ENCODE results near the gene CCND3. TPM values are rescaled to one million over a fixed set of nuclear protein-coding genes. Genes with fewer than 3 reads are reported as not detected.

CCND3 gene
- total and polyA plus RNA-seq, 2 experiments from 2014 or later, result 19.7 to 30.9 TPM

GRCh38 chr6:41937472-41937860, 4.1 kb downstream of the CCND3 start:
- peaks cover 39% of the 10 kb centered on the region for H3K4me1 Mint-ChIP-seq
- H3K27ac Mint-ChIP-seq, result no peak overlapping the region
- Histone ChIP-seq H3K4me3 (no peak overlapping the region), H3K79me2 (replicated peaks; ENCODE audit: insufficient read depth) (0 out of 2 replicates have a peak, but pooled peaks cover 6% of the 10 kb centered on the region), H4K20me1 (replicated peaks; ENCODE audit: insufficient read depth) (peaks cover 24% of the 10 kb centered on the region), H3F3A (replicated peaks; ENCODE audit: low read depth) (peaks cover 48% of the 10 kb centered on the region), H3K36me3 (ENCODE audit: insufficient read depth) (peaks cover 17% of the 10 kb centered on the region), H3K4me2 (no peak overlapping the region), H3K4me1 (ENCODE audit: insufficient read depth) (peaks cover 33% of the 10 kb centered on the region), H2AFZ (no peak overlapping the region), H3K9me2 (ENCODE audit: insufficient read depth) (no peaks in the 10 kb centered on the region), H3K27me3 (ENCODE audit: insufficient read depth) (no peaks in the 10 kb centered on the region), H3K27ac (ENCODE audit: low read depth) (no peak overlapping the region)
- peaks cover 34% of the 10 kb centered on the region for H3K36me3 Mint-ChIP-seq (ENCODE audit: low read depth)
- H3K27me3 Mint-ChIP-seq (ENCODE audit: insufficient read depth, low read depth, poor library complexity), result peaks cover 26% of the 10 kb centered on the region
- ATAC-seq, result no peak
- TF ChIP-seq ZNF114 (CRISPR knock-in tag; IDR thresholded peaks at IDR 0.05) (no peak), REST (IDR thresholded peaks at IDR 0.05; ENCODE audit: unreplicated experiment) (no peak), JUNB (IDR thresholded peaks at IDR 0.05; ENCODE audit: unreplicated experiment) (no peak), STAT1 (IDR thresholded peaks at IDR 0.05; ENCODE audit: unreplicated experiment) (no peak)
- no peaks in the 10 kb centered on the region for H3K9me3 Mint-ChIP-seq
- H3K4me3 Mint-ChIP-seq, result no peak overlapping the region; the same call in 2 of the 3 replicates
- DNase-seq (ENCODE audit: low spot score), result no peak

GRCh38 chr6:41936073-41936837, 5.4 kb downstream of the CCND3 start:
- peaks cover 21% of the 10 kb centered on the region for H3K27me3 Mint-ChIP-seq (ENCODE audit: insufficient read depth, low read depth, poor library complexity)
- no peak overlapping the region for H3K4me3 Mint-ChIP-seq
- H3K27ac Mint-ChIP-seq, result peak overlapping the region; percentile 75
- DNase-seq (ENCODE audit: low spot score) (peak; percentile 90), ATAC-seq (peak; percentile 49)
- Histone ChIP-seq H3K79me2 (replicated peaks; ENCODE audit: insufficient read depth) (0 out of 2 replicates have a peak, but pooled peaks cover 6% of the 10 kb centered on the region), H3K9me2 (ENCODE audit: insufficient read depth) (no peaks in the 10 kb centered on the region), H2AFZ (no peak overlapping the region), H3K4me1 (ENCODE audit: insufficient read depth) (peaks cover 29% of the 10 kb centered on the region), H3K4me3 (no peak overlapping the region), H4K20me1 (replicated peaks; ENCODE audit: insufficient read depth) (peaks cover 24% of the 10 kb centered on the region), H3K4me2 (no peak overlapping the region), H3F3A (replicated peaks; ENCODE audit: low read depth) (peaks cover 47% of the 10 kb centered on the region), H3K27ac (ENCODE audit: low read depth) (peak overlapping the region; percentile 84), H3K36me3 (ENCODE audit: insufficient read depth) (peaks cover 26% of the 10 kb centered on the region), H3K27me3 (ENCODE audit: insufficient read depth) (no peaks in the 10 kb centered on the region)
- H3K4me1 Mint-ChIP-seq, result peaks cover 34% of the 10 kb centered on the region
- TF ChIP-seq ETS1 (IDR thresholded peaks at IDR 0.05) (no peak), CTCF (conservative IDR thresholded peaks at IDR 0.05; ENCODE audit: low read depth in 2 of 2) (peak; percentile 80 to 85), NANOG (IDR thresholded peaks at IDR 0.05; ENCODE audit: borderline replicate concordance) (no peak)
- H3K36me3 Mint-ChIP-seq (ENCODE audit: low read depth), result peaks cover 46% of the 10 kb centered on the region
- H3K9me3 Mint-ChIP-seq, result no peaks in the 10 kb centered on the region
